H1 (cell line): ENCODE measurements around the gene LHX5. TPM values are rescaled to one million over a fixed set of nuclear protein-coding genes. Genes with fewer than 3 reads are reported as not detected.

ENCODE experiments used
- EP300 ChIP-seq, 2 experiments: IDR thresholded peaks; 1 replicate in 1 of 2; 2 replicates in 1 of 2; pipeline ENCODE4 v1.6.1; 2011 to 2012; ENCODE audit warnings: low read depth in 2 of 2, low read length in 2 of 2, mild to moderate bottlenecking in 2 of 2, borderline replicate concordance in 1 of 2, inconsistent platforms in 1 of 2, moderate library complexity in 1 of 2
- GABPA ChIP-seq: IDR thresholded peaks from 2 replicates; pipeline ENCODE4 v1.6.1; 2011; ENCODE audit warnings: mild to moderate bottlenecking, low read length, moderate library complexity, borderline replicate concordance; ENCODE audit not compliant: insufficient read depth
- KDM1A ChIP-seq: fragments of 200-600, 300-600 bp; sonication (generic); IDR thresholded peaks from 2 replicates; pipeline ENCODE4 v1.7.1; 2016; ENCODE audit warnings: mild to moderate bottlenecking, low read length, borderline replicate concordance
- KDM5A ChIP-seq: fragments of 200-600 bp; IDR thresholded peaks from 2 replicates; pipeline ENCODE4 v1.7.1; 2012; ENCODE audit warnings: mild to moderate bottlenecking, low read length, inconsistent platforms, mixed read lengths
- MAFK ChIP-seq: IDR thresholded peaks from 2 replicates; pipeline ENCODE4 v1.6.1; 2012; ENCODE audit warnings: low read depth, mild to moderate bottlenecking, improper control_type of control experiment, low read length
- RAD21 ChIP-seq, 2 experiments: IDR thresholded peaks in 1 of 2; conservative IDR thresholded peaks in 1 of 2; 2 replicates each; pipeline ENCODE4 v1.6.1; 2011; ENCODE audit warnings: low read depth in 2 of 2, low read length in 2 of 2, improper control_type of control experiment in 1 of 2, inconsistent platforms in 1 of 2, mild to moderate bottlenecking in 1 of 2, moderate library complexity in 1 of 2
- polyA plus RNA-seq, 7 experiments: library from polyadenylated mRNA; depleted of rRNA in 3 of 7; stranded (reverse) in 5 of 7; unstranded in 2 of 7; fragments of >200 nt in 5 of 7; fragments of 200-250 nt in 2 of 7; gene quantifications; 1 replicate in 5 of 7; 2 replicates in 1 of 7; 4 replicates in 1 of 7; pipeline versions ENCODE4 v1.2.1 to v1.2.3, GENCODE V29; 2011 to 2013; ENCODE audit warnings: missing spikeins in 2 of 7, mixed read lengths in 2 of 7
- total RNA-seq: library from RNA; stranded (reverse); fragmentation: NEBNext Ultra II Directional; extraction: Animal tissue kit (Norgen Biotek cat#: 25700); gene quantifications from 2 replicates; pipeline ENCODE4 v1.2.1, GENCODE V29; 2021

The LHX5 gene
- total and polyA plus RNA-seq, 2 of the 8 experiments (the other 6 are each of a cell fraction or from before 2014, with no cell fraction given), result 0.47 to 1.1 TPM

GRCh38 chr12:113464852-113465719 is 6.6 kb downstream of the LHX5 start (continued):
- TF ChIP-seq KDM1A (no peak), MAFK (no peak), GABPA (no peak), KDM5A (no peak), RAD21 (IDR thresholded peaks at IDR 0.05 in 1 of 2, conservative IDR thresholded peaks at IDR 0.05 in 1 of 2; ENCODE audit: low read depth in 2 of 2, low read length in 2 of 2) (0 out of 4 replicates have a peak, but pooled peaks of 1 of the 2 experiments have one; percentile 4), EP300 (IDR thresholded peaks at IDR 0.05; ENCODE audit: borderline replicate concordance in 1 of 2, low read depth in 2 of 2, low read length in 2 of 2) (no peak)
- TF ChIP-seq, all 59 proteins: peak for 6
